HepG2 (cell line): ENCODE data around the gene MACROD2. TPM values are rescaled to one million over a fixed set of nuclear protein-coding genes. Genes with fewer than 3 reads are reported as not detected.
A peak's percentile ranks its signal among the peaks of the same experiment; 100 is the strongest.

Experiments used
- ATAC-seq: fragments of 200-7000 bp; cut with Tn5 transposase; 3 replicates; pipeline ENCODE4 v1.9.1; 2020; ENCODE audit warnings: mild to moderate bottlenecking, moderate library complexity
- BruUV-seq: library from RNA; stranded (reverse); fragments of 400-500 nt; replicated peaks from 2 replicates; lab custom pipeline; 2021; lab: Mats Ljungman, UMichigan
- CTCF ChIA-PET: fragments of 300-600 bp; formaldehyde crosslinking; extraction: SDS; loops from one replicate; lab custom pipeline; 2021; ENCODE audit warnings: low total read pairs, inconsistent platforms, low intra/inter-chr PET ratio; lab: Yijun Ruan, JAX
- POLR2A ChIA-PET: fragments of 350-600 bp; sonication (Branson Sonifier 250); formaldehyde crosslinking; loops from one replicate; lab custom pipeline; 2020; ENCODE audit warnings: antibody characterized with exemption, inconsistent platforms; lab: Yijun Ruan, JAX
- DNase-seq: peaks from one replicate; pipeline ENCODE4 v3.0.0-alpha.2; 2015; ENCODE audit warnings: low spot score
- FAIRE-seq: peaks from 3 replicates; lab custom pipeline; 2011; peaks lifted over from hg19 to GRCh38; lab: Jason Lieb, UNC
- H2AFZ ChIP-seq: one replicate; pipeline ENCODE4 v1.6.1; 2011; ENCODE audit warnings: low read length, inconsistent platforms
- H3K27ac ChIP-seq: fragments of 300-600 bp; 3 replicates; pipeline ENCODE4 v1.8.0; 2011; ENCODE audit warnings: mixed run types, mild to moderate bottlenecking, mixed read lengths, low read length, inconsistent platforms; ENCODE audit not compliant: insufficient read depth; ENCODE audit errors: extremely low read length
- H3K27me3 ChIP-seq, 2 experiments: fragments of 200-600 bp in 1 of 2; 2 replicates in 1 of 2; 3 replicates in 1 of 2; pipeline versions ENCODE4 v1.6.0 to v1.8.0; 2011; ENCODE audit warnings: low read length in 2 of 2, mild to moderate bottlenecking in 2 of 2, moderate library complexity in 2 of 2, inconsistent platforms in 1 of 2; ENCODE audit not compliant: insufficient read depth in 2 of 2, control insufficient read depth in 1 of 2
- H3K36me3 ChIP-seq, 2 experiments: fragments of 200-600 bp in 1 of 2; replicated peaks in 1 of 2; 2 replicates in 1 of 2; 3 replicates in 1 of 2; pipeline versions ENCODE4 v1.5.1 to v1.8.0; 2011; ENCODE audit warnings: low read length in 2 of 2, inconsistent platforms in 1 of 2; ENCODE audit not compliant: insufficient read depth in 2 of 2, control insufficient read depth in 1 of 2
- H3K4me1 ChIP-seq: 2 replicates; pipeline ENCODE4 v1.5.1; 2012; ENCODE audit warnings: low read length, inconsistent platforms; ENCODE audit not compliant: insufficient read depth
- H3K4me2 ChIP-seq: 2 replicates; pipeline ENCODE4 v1.6.0; 2011; ENCODE audit warnings: low read depth, low read length, inconsistent platforms
- H3K4me3 ChIP-seq, 3 experiments: fragments of 200-600 bp in 1 of 3; sonication (generic), shearing (Covaris generic) in 1 of 3; replicated peaks in 1 of 3; 2 replicates each; pipeline ENCODE4 v1.5.1; 2011 to 2016; ENCODE audit warnings: low read length in 3 of 3, inconsistent platforms in 2 of 3, low read depth in 2 of 3, mild to moderate bottlenecking in 2 of 3, control low read depth in 1 of 3, mixed read lengths in 1 of 3; ENCODE audit not compliant: insufficient read depth in 1 of 3
- H3K79me2 ChIP-seq: one replicate; pipeline ENCODE4 v1.6.1; 2011; ENCODE audit warnings: low read length, inconsistent platforms; ENCODE audit not compliant: insufficient read depth
- H3K9ac ChIP-seq: 2 replicates; pipeline ENCODE4 v1.6.0; 2011; ENCODE audit warnings: mild to moderate bottlenecking, low read depth, low read length, inconsistent platforms; ENCODE audit not compliant: insufficient read depth
- H3K9me3 ChIP-seq: 2 replicates; pipeline ENCODE4 v1.5.1; 2012; ENCODE audit warnings: mild to moderate bottlenecking, low read length
- H4K20me1 ChIP-seq: 2 replicates; pipeline ENCODE4 v1.6.0; 2011; ENCODE audit warnings: inconsistent platforms, mild to moderate bottlenecking, low read length, moderate library complexity; ENCODE audit not compliant: insufficient read depth
- CBX2 ChIP-seq, 2 experiments: fragments of 200-600 bp in 1 of 2; sonication (generic); formaldehyde crosslinking in 1 of 2; IDR thresholded peaks; 2 replicates each; pipeline versions ENCODE4 v1.7.0 to v1.8.1; 2018 to 2022; ENCODE audit warnings: low read depth in 2 of 2, low read length in 1 of 2, mild to moderate bottlenecking in 1 of 2, missing genetic modification reagents in 1 of 2
- CEBPB ChIP-seq: IDR thresholded peaks from 2 replicates; pipeline ENCODE4 v1.6.1; 2011; ENCODE audit warnings: low read depth, low read length, improper control_type of control experiment, borderline replicate concordance
- FIP1L1 ChIP-seq: fragments of 200-400 bp; formaldehyde crosslinking; IDR thresholded peaks from 2 replicates; pipeline ENCODE4 v1.6.1; 2018; ENCODE audit warnings: low read depth, mild to moderate bottlenecking, low read length, moderate library complexity, borderline replicate concordance; ENCODE audit not compliant: insufficient read depth
- IRF2 ChIP-seq: IDR thresholded peaks from 2 replicates; pipeline ENCODE4 v1.6.1; 2018; ENCODE audit warnings: missing genetic modification reagents, missing compliant biosample characterization
- MEIS1 ChIP-seq: sonication (generic); formaldehyde crosslinking; IDR thresholded peaks from 2 replicates; pipeline ENCODE4 v1.9.0; 2021; ENCODE audit warnings: mild to moderate bottlenecking, missing genetic modification reagents, moderate library complexity, borderline replicate concordance
- SMC3 ChIP-seq: IDR thresholded peaks from 2 replicates; pipeline ENCODE4 v1.6.1; 2011; ENCODE audit warnings: low read length, improper control_type of control experiment
- SNAPC2 ChIP-seq: sonication (generic); formaldehyde crosslinking; IDR thresholded peaks from 2 replicates; pipeline ENCODE4 v1.8.1; 2022; ENCODE audit warnings: mild to moderate bottlenecking, missing genetic modification reagents
- YY1 ChIP-seq: IDR thresholded peaks from 2 replicates; pipeline ENCODE4 v1.6.1; 2011; ENCODE audit warnings: low read length, low read depth, moderate library complexity, mild to moderate bottlenecking; ENCODE audit not compliant: insufficient read depth, insufficient replicate concordance
- ZNF451 ChIP-seq: sonication (generic); formaldehyde crosslinking; IDR thresholded peaks from 2 replicates; pipeline ENCODE4 v1.5.0; 2020; ENCODE audit warnings: mild to moderate bottlenecking, missing genetic modification reagents
- WGBS: methylation state at CpG from one replicate; pipeline ENCODE4 v1.1.6; 2017; ENCODE audit warnings: low lambda C conversion rate; 5-methylcytosine and 5-hydroxymethylcytosine counted together
- in situ Hi-C: cut with HindIII; loops from 2 replicates; pipeline ENCODE4 v1.10.0; 2017; ENCODE audit warnings: low pct_unique_long_range_greater_than_20kb; ENCODE audit not compliant: extremely low pct_ligation_motif_present
- intact Hi-C: fragments of 100-400 bp; cut with micrococcal nuclease; formaldehyde crosslinking; loops from one replicate; pipeline ENCODE4 v1.10.0; 2022; ENCODE audit not compliant: unreplicated experiment
- polyA plus RNA-seq, 8 experiments: library from polyadenylated mRNA; depleted of rRNA in 3 of 8; stranded (reverse) in 7 of 8; unstranded in 1 of 8; fragments of >200 nt; fragmentation: Illumina TruSeq in 4 of 8; extraction: Trizol in 4 of 8; gene quantifications; 2 replicates each; pipeline versions ENCODE4 v1.2.1 to v1.2.3, GENCODE V29; 2011 to 2016; ENCODE audit warnings: low read depth in 4 of 8, missing spikeins in 1 of 8, mixed read lengths in 1 of 8; ENCODE audit not compliant: insufficient read depth in 1 of 8
- total RNA-seq, 5 experiments: library from RNA; depleted of rRNA; stranded (reverse); fragments of >200 nt; fragmentation: Illumina TruSeq; extraction: Trizol; gene quantifications; 2 replicates each; pipeline ENCODE4 v1.2.3, GENCODE V29; 2016; ENCODE audit warnings: low read depth in 1 of 5

The MACROD2 gene
- total and polyA plus RNA-seq, 2 of the 13 experiments (the other 11 are each of a cell fraction or from before 2014, with no cell fraction given) = 0.13 to 0.51 TPM

DNA sequence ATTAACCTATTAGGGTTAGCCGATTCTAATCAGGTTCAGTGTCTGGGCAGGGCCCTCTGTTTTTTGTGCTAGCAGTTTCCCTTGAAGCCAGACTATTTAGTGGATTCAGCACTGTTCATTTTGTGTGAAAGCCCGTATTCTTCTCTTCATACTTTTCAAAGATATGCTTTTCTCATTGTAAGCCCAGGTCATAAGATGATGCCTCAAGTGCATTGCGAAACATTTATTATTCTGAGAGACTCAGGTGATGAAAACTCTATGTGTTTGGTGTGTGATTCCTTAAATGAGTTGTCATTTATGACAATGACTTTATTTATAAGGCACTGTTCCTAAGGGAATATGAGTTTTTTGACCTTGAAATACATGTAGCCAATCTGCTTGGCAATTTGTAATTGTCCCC is 1193.1 kb downstream of the MACROD2 start:
- 41% methylated on average over 3 of the region's 3 CpGs for WGBS
- Histone ChIP-seq H3K9me3 (no peaks in the 10 kb centered on the region), H3K9ac (no peak overlapping the region), H3K27ac (no peak overlapping the region), H3K36me3 (no peaks in the 10 kb centered on the region), H3K27me3 (no peaks in the 10 kb centered on the region), H3K4me3 (no peak overlapping the region), H3K4me1 (peaks cover 16% of the 10 kb centered on the region), H3K79me2 (no peaks in the 10 kb centered on the region), H4K20me1 (no peaks in the 10 kb centered on the region), H3K4me2 (no peak overlapping the region), H2AFZ (no peak overlapping the region)
- ChIA-PET POLR2A (no interaction called here), CTCF (no interaction called here)
- DNase-seq (no peak), FAIRE-seq (no peak), ATAC-seq (no peak)
- TF ChIP-seq SNAPC2 (CRISPR knock-in tag) (no peak), FIP1L1 (no peak), SMC3 (0 out of 2 replicates have a peak, but pooled peaks have one; percentile 4), IRF2 (CRISPR knock-in tag) (no peak), CEBPB (peak; percentile 86), ZNF451 (no peak), YY1 (no peak), CBX2 (IDR thresholded peaks at IDR 0.05; ENCODE audit: low read depth, low read length) (no peak), CBX2 (CRISPR knock-in tag; IDR thresholded peaks at IDR 0.05; ENCODE audit: low read depth) (no peak), MEIS1 (CRISPR knock-in tag) (no peak)
- in situ Hi-C loops = no loop called here
- BruUV-seq = no TSS peak
- intact Hi-C loops = no loop called here
